Measurements from ENCODE around the gene SNRNP35. TPM values are rescaled to one million over a fixed set of nuclear protein-coding genes. Genes with fewer than 3 reads are reported as not detected.
"Not testable (repeated sequence)": the region's sequence is repeated elsewhere in the genome, so short reads cannot be mapped to it uniquely, and the experiment has no call there.

Gene SNRNP35
- total and polyA plus RNA-seq, 2 of the 8 experiments (the other 6 are each of a cell fraction or from before 2014, with no cell fraction given) = 8.0 to 16.9 TPM

GRCh38 chr12:123481251-123481650 is 23.3 kb downstream of the SNRNP35 start:
- CTCF ChIA-PET (ENCODE audit: partially characterized antibody); H3K36me3 ChIP-seq (ENCODE audit: control insufficient read depth in 2 of 4, insufficient read depth in 4 of 4, low read length in 3 of 4); H3K18ac ChIP-seq (ENCODE audit: extremely low read depth, low read length); H3K4me2 ChIP-seq (ENCODE audit: insufficient read depth in 1 of 2, low read depth in 2 of 2, low read length in 2 of 2); H3K79me1 ChIP-seq (ENCODE audit: low read depth, low read length); H2BK20ac ChIP-seq (ENCODE audit: low read length); H3K4me1 ChIP-seq (replicated peaks in 1 of 4; ENCODE audit: control insufficient read depth in 3 of 4, insufficient read depth in 4 of 4, low read length in 3 of 4); H3K27ac ChIP-seq (ENCODE audit: low read depth, low read length); H2BK12ac ChIP-seq (ENCODE audit: low read depth, low read length); H3K79me2 ChIP-seq (ENCODE audit: control insufficient read depth in 1 of 2, insufficient read depth in 2 of 2, low read length in 2 of 2); H3K23me2 ChIP-seq (ENCODE audit: low read depth, low read length); H4K91ac ChIP-seq (replicated peaks; ENCODE audit: insufficient read length, low read length); H3K9me3 ChIP-seq (ENCODE audit: insufficient read depth in 2 of 2, low read depth in 1 of 2, low read length in 1 of 2); FAIRE-seq; H3K9ac ChIP-seq (replicated peaks in 1 of 4; ENCODE audit: extremely low read depth in 1 of 4, low read depth in 3 of 4, low read length in 3 of 4); H4K8ac ChIP-seq (ENCODE audit: extremely low read depth, insufficient read depth, low read length); H2BK120ac ChIP-seq (replicated peaks; ENCODE audit: low read depth, low read length); H3K27me3 ChIP-seq (replicated peaks in 1 of 4; ENCODE audit: control insufficient read depth in 3 of 4, extremely low read depth in 1 of 4, insufficient read depth in 3 of 4, low read length in 3 of 4); H3K23ac ChIP-seq (ENCODE audit: insufficient read length); H2BK5ac ChIP-seq (ENCODE audit: low read depth, low read length); H3K56ac ChIP-seq (replicated peaks; ENCODE audit: insufficient read length, low read depth, low read length); DNase-seq (ENCODE audit: low read depth in 1 of 2, low spot score in 2 of 2); H4K5ac ChIP-seq (ENCODE audit: insufficient read length, low read depth, low read length); H2AFZ ChIP-seq (ENCODE audit: low read length); H2BK15ac ChIP-seq (ENCODE audit: low read length); H3K14ac ChIP-seq (ENCODE audit: insufficient read length); H4K20me1 ChIP-seq (replicated peaks in 1 of 2; ENCODE audit: control insufficient read depth in 1 of 2, insufficient read depth in 2 of 2, low read length in 2 of 2); H2AK5ac ChIP-seq (ENCODE audit: low read depth, low read length); H3K4me3 ChIP-seq (ENCODE audit: extremely low read depth in 1 of 4, insufficient read depth in 2 of 4, low read depth in 3 of 4, low read length in 4 of 4); H3K4ac ChIP-seq (replicated peaks; ENCODE audit: insufficient read length, low read depth, low read length): not testable (repeated sequence)
- WGBS, 2 experiments (ENCODE audit: extremely low coverage in 1 of 2, insufficient coverage in 1 of 2, insufficient read length in 1 of 2, insufficient replicate concordance in 2 of 2, low coverage in 1 of 2, low lambda C conversion rate in 2 of 2, missing lambda C conversion rate in 1 of 2) = 96% methylated on average over 3 of the region's 5 CpGs; no CpG with 5 or more reads in 1 of the 2 experiments
- POLR2A ChIA-PET (ENCODE audit: partially characterized antibody) = interaction anchor here (1.1 to 2.3 kb wide), 2 partner anchors 21 to 23 kb away, joined by 3 to 6 read pairs; partner anchors contain the start of gene SNRNP35

All from H1 (cell line).